Natural killer cell treated with Interleukin-12 subunit alpha and Interleukin-12 subunit beta and Interleukin-15 and Interleukin-18, amount 100 ng/mL, for 72 hours (primary cell): Measurements from ENCODE around the gene SLC13A3. TPM values are rescaled to one million over a fixed set of nuclear protein-coding genes. Genes with fewer than 3 reads are reported as not detected.
A peak's percentile ranks its signal among the peaks of the same experiment; 100 is the strongest.

ENCODE experiments used
- ATAC-seq, 2 donors: fragments of 150-1000 bp; cut with Tn5 transposase in 1 of 2; sonication (Bioruptor Pico), chemical (Tn5 transposase) in 1 of 2; 2 replicates each; pipeline ENCODE4 v1.10.0; 2021
- DNase-seq: peaks from one replicate; pipeline ENCODE4 v3.0.0; 2022; ENCODE audit warnings: low spot score
- H3K27ac Mint-ChIP-seq, 2 donors: 1 replicate in 1 of 2; 2 replicates in 1 of 2; pipeline ENCODE4 v1.8.0; 2022; ENCODE audit warnings: mixed read lengths in 2 of 2, mild to moderate bottlenecking in 1 of 2, moderate library complexity in 1 of 2
- H3K27me3 Mint-ChIP-seq, 2 donors: 1 replicate in 1 of 2; 2 replicates in 1 of 2; pipeline ENCODE4 v1.8.0; 2022; ENCODE audit warnings: mixed read lengths in 2 of 2
- H3K36me3 Mint-ChIP-seq: one replicate; pipeline ENCODE4 v1.8.0; 2022; ENCODE audit warnings: mixed read lengths
- H3K4me1 Mint-ChIP-seq, 2 donors: 1 replicate in 1 of 2; 2 replicates in 1 of 2; pipeline ENCODE4 v1.8.0; 2022; ENCODE audit warnings: low read depth in 2 of 2, mixed read lengths in 2 of 2, mild to moderate bottlenecking in 1 of 2
- H3K4me3 Mint-ChIP-seq: one replicate; pipeline ENCODE4 v1.8.0; 2022; ENCODE audit warnings: mixed read lengths
- H3K9me3 Mint-ChIP-seq: 2 replicates; pipeline ENCODE4 v1.8.0; 2022; ENCODE audit warnings: mixed read lengths
- total RNA-seq, 2 donors: library from RNA; stranded (reverse); gene quantifications; one replicate each; pipeline ENCODE4 v1.2.3, GENCODE V29; 2022

Gene SLC13A3
- total RNA-seq, 2 donors from 2014 or later = 0.47 to 0.55 TPM

GRCh38 chr20:46548688-46549087 is 102.6 kb downstream of the SLC13A3 start:
- H3K4me1 Mint-ChIP-seq = peaks cover 32 to 40% of the 10 kb centered on the region in 2 donors
- no peak for DNase-seq
- no peaks in the 10 kb centered on the region for H3K27me3 Mint-ChIP-seq
- H3K9me3 Mint-ChIP-seq = no peaks in the 10 kb centered on the region
- no peak overlapping the region for H3K27ac Mint-ChIP-seq
- no peak for ATAC-seq
- no peaks in the 10 kb centered on the region for H3K36me3 Mint-ChIP-seq
- H3K4me3 Mint-ChIP-seq = no peak overlapping the region

DNA sequence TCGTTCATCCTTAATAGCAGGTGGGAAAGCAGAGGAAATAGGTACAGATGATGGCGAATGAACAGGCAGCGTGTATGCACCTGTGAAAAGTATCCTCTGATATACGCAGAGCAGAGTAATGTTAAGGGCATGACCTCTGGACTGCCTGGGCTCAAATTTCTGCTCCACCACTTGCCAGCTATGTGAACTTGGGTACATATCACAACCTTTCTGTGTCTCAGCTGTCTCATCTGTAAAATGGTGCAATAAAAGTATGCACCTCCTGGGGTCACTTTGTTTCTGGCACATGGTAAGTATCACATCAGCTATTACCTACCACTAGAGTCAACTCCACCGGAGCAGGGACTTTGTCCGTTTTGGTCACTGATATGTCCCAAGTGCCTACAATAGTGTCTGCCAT is 103.3 kb downstream of the SLC13A3 start:
- peaks cover 29 to 34% of the 10 kb centered on the region in 2 donors for H3K4me1 Mint-ChIP-seq
- DNase-seq = no peak
- no peak overlapping the region for H3K4me3 Mint-ChIP-seq
- H3K9me3 Mint-ChIP-seq = no peaks in the 10 kb centered on the region
- ATAC-seq = no peak
- no peaks in the 10 kb centered on the region for H3K36me3 Mint-ChIP-seq
- H3K27ac Mint-ChIP-seq = no peak overlapping the region
- peaks cover 0 to 2% of the 10 kb centered on the region in 2 donors for H3K27me3 Mint-ChIP-seq

DNA sequence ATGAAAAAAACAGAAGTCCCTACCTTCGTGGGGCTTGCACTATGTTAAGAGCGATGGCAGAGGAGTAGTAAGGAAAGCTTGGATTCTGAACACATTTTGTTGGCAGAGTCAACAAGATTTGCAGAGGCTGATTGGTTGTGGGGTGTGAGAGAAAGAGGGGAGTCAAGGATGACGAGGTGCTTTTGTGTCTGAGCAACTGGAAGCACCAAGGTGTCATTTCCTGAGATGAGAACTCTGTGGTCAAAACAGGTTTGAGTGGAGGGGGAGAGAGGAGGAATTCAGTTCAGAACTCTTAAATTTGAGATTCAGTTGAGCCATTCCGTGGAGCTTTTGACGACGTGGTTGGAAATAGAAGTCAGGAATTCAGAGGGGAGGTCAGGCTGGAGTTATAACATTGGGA is 104.3 kb downstream of the SLC13A3 start:
- H3K27ac Mint-ChIP-seq = no peak overlapping the region
- no peak overlapping the region for H3K4me3 Mint-ChIP-seq
- H3K27me3 Mint-ChIP-seq = peaks cover 0 to 3% of the 10 kb centered on the region in 2 donors
- ATAC-seq (no peak), DNase-seq (no peak)
- no peaks in the 10 kb centered on the region for H3K9me3 Mint-ChIP-seq
- H3K36me3 Mint-ChIP-seq = no peaks in the 10 kb centered on the region
- H3K4me1 Mint-ChIP-seq = peaks cover 20 to 24% of the 10 kb centered on the region in 2 donors

GRCh38 chr20:46546298-46546697 is 105.0 kb downstream of the SLC13A3 start:
- Mint-ChIP-seq H3K27ac (no peak overlapping the region), H3K36me3 (no peaks in the 10 kb centered on the region), H3K27me3 (peaks cover 0 to 3% of the 10 kb centered on the region in 2 donors), H3K9me3 (no peaks in the 10 kb centered on the region), H3K4me1 (peaks cover 14 to 17% of the 10 kb centered on the region in 2 donors), H3K4me3 (no peak overlapping the region)
- ATAC-seq (no peak), DNase-seq (no peak)

DNA sequence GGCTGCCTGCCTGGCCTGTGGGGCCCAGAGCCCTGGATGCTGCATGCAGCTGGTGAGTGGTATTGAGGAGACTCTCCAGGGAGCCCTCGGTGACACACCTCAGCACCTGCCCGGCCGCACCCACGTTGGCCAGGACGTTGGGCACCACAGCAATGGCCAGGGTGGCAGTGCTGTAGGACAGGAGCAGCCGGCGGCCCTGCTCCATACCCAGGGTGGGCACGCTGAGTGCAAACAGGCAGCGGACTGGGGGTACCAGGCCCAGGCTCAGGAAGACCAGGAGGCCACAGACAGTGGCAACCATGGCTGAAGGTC is 105.5 kb downstream of the SLC13A3 start:
- Mint-ChIP-seq H3K27me3 (peaks cover 0 to 3% of the 10 kb centered on the region in 2 donors), H3K9me3 (no peaks in the 10 kb centered on the region), H3K36me3 (no peaks in the 10 kb centered on the region), H3K4me3 (peak overlapping the region; percentile 80), H3K4me1 (peaks cover 13 to 14% of the 10 kb centered on the region in 2 donors), H3K27ac (no peak overlapping the region)
- no peak for ATAC-seq
- DNase-seq = no peak

- Mint-ChIP-seq H3K27me3 (peaks cover 0 to 3% of the 10 kb centered on the region in 2 donors), H3K27ac (no peak overlapping the region)
Observed at GRCh38 chr20:46545077-46545826, 106.0 kb downstream of the SLC13A3 start.

GRCh38 chr20:46544576-46544975 is 106.7 kb downstream of the SLC13A3 start:
- DNase-seq (no peak), ATAC-seq (no peak)
- H3K9me3 Mint-ChIP-seq = no peaks in the 10 kb centered on the region
- H3K36me3 Mint-ChIP-seq = no peaks in the 10 kb centered on the region
- peaks cover 0 to 3% of the 10 kb centered on the region in 2 donors for H3K27me3 Mint-ChIP-seq
- no peak overlapping the region for H3K27ac Mint-ChIP-seq
- peak overlapping the region; percentile 80 for H3K4me3 Mint-ChIP-seq
- peaks cover 13 to 14% of the 10 kb centered on the region in 2 donors for H3K4me1 Mint-ChIP-seq

More at GRCh38 chr20:46545077-46545826, 106.0 kb downstream of the SLC13A3 start:
- Mint-ChIP-seq H3K4me3 (peak overlapping the region; percentile 80), H3K4me1 (peaks cover 13 to 14% of the 10 kb centered on the region in 2 donors), H3K36me3 (no peaks in the 10 kb centered on the region), H3K9me3 (no peaks in the 10 kb centered on the region)
- peak; percentile 90 to 94 for ATAC-seq
- peak; percentile 81 for DNase-seq

- H3K27me3 Mint-ChIP-seq = peaks cover 0 to 8% of the 10 kb centered on the region in 2 donors
- H3K9me3 Mint-ChIP-seq = no peaks in the 10 kb centered on the region
- DNase-seq (no peak), ATAC-seq (no peak)
- peaks cover 13 to 14% of the 10 kb centered on the region in 2 donors for H3K4me1 Mint-ChIP-seq
- H3K27ac Mint-ChIP-seq = peak overlapping the region in 1 of 2 donors; percentile 52
- no peaks in the 10 kb centered on the region for H3K36me3 Mint-ChIP-seq
- H3K4me3 Mint-ChIP-seq = no peak overlapping the region
Observed at GRCh38 chr20:46543959-46544358, 107.3 kb downstream of the SLC13A3 start.

DNA sequence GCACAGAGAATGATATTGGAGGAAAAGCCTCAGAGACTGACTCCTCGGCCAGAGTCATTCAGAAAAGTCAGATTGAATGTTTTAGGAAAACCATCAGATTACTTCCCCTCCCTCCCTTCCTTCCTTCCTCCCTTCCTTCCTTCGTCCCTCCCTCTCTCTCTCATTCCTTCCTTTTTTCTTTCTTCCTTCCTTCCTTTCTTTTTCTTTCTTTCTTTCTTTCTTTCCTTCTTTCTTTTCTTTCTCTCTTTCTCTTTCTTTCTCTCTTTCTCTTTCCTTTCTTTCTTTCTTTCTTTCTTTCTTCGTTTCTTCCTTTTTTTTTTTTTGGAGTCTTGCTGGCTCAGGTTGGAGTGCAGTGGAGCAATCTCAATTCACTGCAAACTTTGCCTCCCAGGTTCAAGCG is 108.2 kb downstream of the SLC13A3 start:
- Mint-ChIP-seq H3K4me3 (no peak overlapping the region), H3K27ac (peak overlapping the region in 1 of 2 donors; percentile 62), H3K9me3 (no peaks in the 10 kb centered on the region), H3K27me3 (peaks cover 0 to 8% of the 10 kb centered on the region in 2 donors), H3K36me3 (no peaks in the 10 kb centered on the region), H3K4me1 (peaks cover 13 to 14% of the 10 kb centered on the region in 2 donors)
- DNase-seq = no peak
- ATAC-seq = no peak

DNA sequence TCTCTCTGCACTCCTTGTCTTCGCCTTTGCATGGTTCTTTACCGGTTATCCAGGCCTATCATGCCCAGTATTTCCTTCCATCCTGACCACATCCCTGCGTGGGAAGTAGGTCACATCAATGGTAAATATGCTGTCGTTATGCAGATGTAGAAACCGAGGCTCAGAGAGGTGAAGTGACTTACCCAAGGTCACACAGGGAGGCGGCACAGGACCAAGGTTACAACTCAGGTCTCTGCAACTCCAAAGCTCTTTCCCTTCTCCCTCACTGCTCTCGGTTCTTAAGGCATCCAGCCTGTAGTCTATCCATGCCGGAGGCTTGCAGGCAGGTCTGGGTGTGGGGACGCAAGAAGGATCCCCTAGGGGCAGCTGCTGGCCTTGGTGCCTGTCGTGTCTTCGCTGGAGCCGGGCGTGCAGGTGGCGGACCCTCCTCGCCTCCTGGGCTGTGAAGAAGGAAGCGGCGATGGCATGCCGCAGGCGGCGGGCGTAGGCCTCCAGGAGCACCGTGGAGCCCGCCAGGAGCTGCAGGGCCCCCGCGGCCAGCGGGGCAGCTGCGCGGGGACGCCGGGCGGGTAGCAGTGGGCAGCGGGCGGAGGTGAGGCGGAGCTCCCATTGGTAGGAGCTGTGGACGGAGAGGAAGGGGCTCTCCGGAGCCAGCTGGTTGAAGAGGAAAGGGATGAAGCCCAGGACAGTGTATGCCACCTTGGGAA is 109.9 kb downstream of the SLC13A3 start:
- no peak for ATAC-seq
- peaks cover 9 to 13% of the 10 kb centered on the region in 2 donors for H3K27me3 Mint-ChIP-seq
- DNase-seq = no peak
- H3K27ac Mint-ChIP-seq = no peak overlapping the region
- H3K36me3 Mint-ChIP-seq = no peaks in the 10 kb centered on the region
- H3K4me1 Mint-ChIP-seq = peaks cover 13 to 14% of the 10 kb centered on the region in 2 donors
- H3K4me3 Mint-ChIP-seq = no peak overlapping the region
- no peaks in the 10 kb centered on the region for H3K9me3 Mint-ChIP-seq

GRCh38 chr20:46539113-46539512 is 112.1 kb downstream of the SLC13A3 start:
- H3K9me3 Mint-ChIP-seq = no peaks in the 10 kb centered on the region
- H3K4me3 Mint-ChIP-seq = no peak overlapping the region
- H3K36me3 Mint-ChIP-seq = no peaks in the 10 kb centered on the region
- H3K4me1 Mint-ChIP-seq = peaks cover 0 to 3% of the 10 kb centered on the region in 2 donors
- DNase-seq = no peak
- ATAC-seq = no peak
- H3K27ac Mint-ChIP-seq = no peak overlapping the region
- peaks cover 16 to 17% of the 10 kb centered on the region in 2 donors for H3K27me3 Mint-ChIP-seq

DNA sequence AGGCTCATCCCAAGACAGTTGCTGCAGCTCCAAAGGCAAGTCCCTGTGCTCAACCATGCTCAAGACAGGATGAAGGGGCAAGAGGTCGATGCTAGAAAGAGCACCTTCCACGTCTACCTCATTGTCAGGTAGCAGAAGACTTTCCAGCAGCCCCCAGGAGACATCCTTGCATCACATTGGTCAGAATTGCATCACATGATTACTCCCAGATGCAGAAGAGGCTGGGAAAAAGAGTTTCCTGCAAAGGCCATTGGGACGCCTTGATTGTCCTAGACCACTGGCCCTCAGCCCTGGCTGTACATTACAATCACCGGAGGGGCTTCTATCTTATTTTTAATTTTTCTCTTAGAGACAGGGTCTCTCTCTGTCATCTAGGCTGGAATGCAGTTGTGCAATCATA is 120.6 kb downstream of the SLC13A3 start:
- H3K27ac Mint-ChIP-seq = peak overlapping the region in 1 of 2 donors; percentile 9
- peaks cover 12 to 16% of the 10 kb centered on the region in 2 donors for H3K27me3 Mint-ChIP-seq
- H3K9me3 Mint-ChIP-seq = no peaks in the 10 kb centered on the region
- no peaks in the 10 kb centered on the region for H3K36me3 Mint-ChIP-seq
- no peaks in the 10 kb centered on the region for H3K4me1 Mint-ChIP-seq
- no peak overlapping the region for H3K4me3 Mint-ChIP-seq
- DNase-seq = no peak
- ATAC-seq = no peak

DNA sequence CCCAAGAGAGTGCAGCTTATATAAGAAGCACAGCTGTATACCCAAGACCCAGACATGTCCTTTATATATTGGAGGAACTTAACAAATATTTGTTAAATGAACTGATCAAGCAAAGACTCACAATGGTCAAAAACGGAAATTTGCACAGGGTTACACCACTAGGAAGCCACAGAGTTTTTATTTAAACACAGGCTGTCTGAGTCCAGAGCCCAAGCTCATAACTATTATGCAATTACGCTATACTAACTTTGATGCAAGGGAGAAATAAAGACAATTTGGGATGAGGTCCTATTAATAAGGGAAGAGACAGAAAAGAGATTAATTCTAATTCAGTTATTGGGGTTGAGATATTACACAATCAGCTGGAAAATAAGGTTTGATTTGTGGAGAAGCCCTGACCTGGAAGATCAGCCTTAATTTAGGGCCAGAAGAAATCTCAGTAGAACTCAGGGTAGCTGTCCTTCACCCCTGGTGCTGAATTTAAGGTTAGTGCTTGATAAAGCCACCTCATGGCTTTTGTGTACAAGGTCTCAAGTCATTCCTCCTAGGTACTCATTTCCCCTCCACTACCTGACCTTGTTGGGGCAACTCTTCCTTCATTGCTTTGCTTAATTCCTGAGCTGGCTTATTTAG is 127.4 kb downstream of the SLC13A3 start:
- Mint-ChIP-seq H3K4me1 (no peaks in the 10 kb centered on the region), H3K27me3 (peaks cover 15 to 18% of the 10 kb centered on the region in 2 donors), H3K4me3 (no peak overlapping the region), H3K36me3 (no peaks in the 10 kb centered on the region), H3K27ac (no peak overlapping the region), H3K9me3 (no peaks in the 10 kb centered on the region)
- DNase-seq (no peak), ATAC-seq (no peak)

DNA sequence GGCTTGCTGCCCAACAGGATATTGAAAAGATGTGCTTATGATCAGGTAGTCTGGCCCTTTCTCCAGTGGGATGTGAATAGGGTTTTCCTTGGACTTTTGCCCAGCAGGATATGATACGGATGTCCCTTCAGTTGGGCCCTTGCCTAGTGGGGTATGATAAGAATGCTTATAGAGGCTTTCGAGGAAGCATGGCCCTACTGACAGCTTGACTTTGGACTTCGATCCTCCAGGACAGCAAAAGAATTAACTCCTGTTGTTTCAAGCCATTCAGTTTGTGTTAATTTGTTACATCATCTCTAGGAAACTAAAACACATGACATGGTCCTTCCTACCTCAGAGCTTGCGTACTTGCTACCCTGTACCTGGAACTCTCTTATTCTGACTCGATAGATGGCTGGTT is 128.2 kb downstream of the SLC13A3 start:
- H3K27ac Mint-ChIP-seq = no peak overlapping the region
- no peaks in the 10 kb centered on the region for H3K9me3 Mint-ChIP-seq
- ATAC-seq (no peak), DNase-seq (no peak)
- H3K4me3 Mint-ChIP-seq = no peak overlapping the region
- no peaks in the 10 kb centered on the region for H3K4me1 Mint-ChIP-seq
- H3K36me3 Mint-ChIP-seq = no peaks in the 10 kb centered on the region
- H3K27me3 Mint-ChIP-seq = peaks cover 15 to 19% of the 10 kb centered on the region in 2 donors
